GM23248 (cell line): ENCODE measurements around the gene MGST3. TPM values are rescaled to one million over a fixed set of nuclear protein-coding genes. Genes with fewer than 3 reads are reported as not detected.
A peak's percentile ranks its signal among the peaks of the same experiment; 100 is the strongest.
"Not testable (repeated sequence)": the region's sequence is repeated elsewhere in the genome, so short reads cannot be mapped to it uniquely, and the experiment has no call there.

Experiments
- DNase-seq: peaks from one replicate; pipeline ENCODE4 v3.0.0-alpha.2; 2015
- H2AFZ ChIP-seq: fragments of 200-600 bp; sonication (generic); 2 replicates; pipeline ENCODE4 v1.6.1; 2016; ENCODE audit warnings: antibody characterized with exemption
- H3F3A ChIP-seq: fragments of 200-600 bp; sonication (generic); 2 replicates; pipeline ENCODE4 v1.6.1; 2016; ENCODE audit warnings: mild to moderate bottlenecking, antibody characterized with exemption, mixed run types; ENCODE audit not compliant: insufficient read depth
- H3K27ac ChIP-seq: fragments of 200-600 bp; sonication (generic); 2 replicates; pipeline ENCODE4 v1.5.1; 2016; ENCODE audit warnings: mild to moderate bottlenecking
- H3K27me3 ChIP-seq: fragments of 200-600 bp; sonication (generic); replicated peaks from 2 replicates; pipeline ENCODE4 v1.6.1; 2016; ENCODE audit warnings: mild to moderate bottlenecking; ENCODE audit not compliant: insufficient read depth
- H3K36me3 ChIP-seq: fragments of 200-600 bp; sonication (generic); 2 replicates; pipeline ENCODE4 v1.6.1; 2016; ENCODE audit warnings: low read depth, mild to moderate bottlenecking
- H3K4me1 ChIP-seq: fragments of 200-600 bp; sonication (generic); 2 replicates; pipeline ENCODE4 v1.6.1; 2016; ENCODE audit warnings: mild to moderate bottlenecking; ENCODE audit not compliant: insufficient read depth
- H3K4me2 ChIP-seq: fragments of 200-600 bp; sonication (generic); one replicate; pipeline ENCODE4 v1.6.1; 2016; ENCODE audit warnings: mild to moderate bottlenecking; ENCODE audit not compliant: unreplicated experiment
- H3K4me3 ChIP-seq: fragments of 200-600 bp; sonication (generic); 2 replicates; pipeline ENCODE4 v1.5.1; 2016; ENCODE audit warnings: mild to moderate bottlenecking
- H3K79me2 ChIP-seq: fragments of 200-600 bp; sonication (generic); 2 replicates; pipeline ENCODE4 v1.6.1; 2016; ENCODE audit warnings: mild to moderate bottlenecking; ENCODE audit not compliant: insufficient read depth
- H3K9ac ChIP-seq: fragments of 200-600 bp; sonication (generic); 2 replicates; pipeline ENCODE4 v1.6.1; 2016; ENCODE audit warnings: mild to moderate bottlenecking
- H3K9me2 ChIP-seq: fragments of 200-600 bp; sonication (generic); 2 replicates; pipeline ENCODE4 v1.6.1; 2016; ENCODE audit warnings: mixed run types, mild to moderate bottlenecking, moderate library complexity; ENCODE audit not compliant: insufficient read depth
- H3K9me3 ChIP-seq: fragments of 200-600 bp; sonication (generic); one replicate; pipeline ENCODE4 v1.6.1; 2017; ENCODE audit warnings: low read depth
- H4K20me1 ChIP-seq: fragments of 200-600 bp; sonication (generic); 2 replicates; pipeline ENCODE4 v1.6.0; 2016; ENCODE audit not compliant: insufficient read depth
- EZH2 ChIP-seq: fragments of 200-600 bp; sonication (generic); IDR thresholded peaks from 2 replicates; pipeline ENCODE4 v1.6.1; 2018; ENCODE audit warnings: antibody characterized with exemption, mild to moderate bottlenecking; ENCODE audit not compliant: insufficient read depth, poor library complexity, severe bottlenecking
- EZH2phosphoT487 ChIP-seq: fragments of 200-600 bp; sonication (generic); IDR thresholded peaks from 2 replicates; pipeline ENCODE4 v1.6.1; 2018; ENCODE audit warnings: antibody characterized with exemption, moderate library complexity, mild to moderate bottlenecking, low read depth; ENCODE audit not compliant: insufficient read depth
- WGBS, 2 experiments: methylation state at CpG; one replicate each; pipeline ENCODE4 v1.1.6; 2015 to 2017; ENCODE audit warnings: low lambda C conversion rate in 2 of 2, low coverage in 1 of 2; ENCODE audit errors: missing lambda C conversion rate in 2 of 2; 5-methylcytosine and 5-hydroxymethylcytosine counted together
- in situ Hi-C: fragments of 300-500 bp; cut with MboI; formaldehyde crosslinking; loops from 2 replicates; pipeline ENCODE4 v1.15.0; 2020
- polyA plus RNA-seq: library from polyadenylated mRNA; unstranded; fragments of >200 nt; fragmentation: Nextera tagmentation; extraction: Ambion mirVana; gene quantifications from 2 replicates; pipeline ENCODE4 v1.2.1, GENCODE V29; 2016
- total RNA-seq: library from RNA; depleted of rRNA; stranded (reverse); fragments of >200 nt; shearing (Covaris generic); gene quantifications from 2 replicates; pipeline ENCODE4 v1.2.3, GENCODE V29; 2014; rRNA removed

The MGST3 gene
- total RNA-seq (165 and 186 TPM in 2 replicates), polyA plus RNA-seq (383 and 389 TPM in 2 replicates)

DNA sequence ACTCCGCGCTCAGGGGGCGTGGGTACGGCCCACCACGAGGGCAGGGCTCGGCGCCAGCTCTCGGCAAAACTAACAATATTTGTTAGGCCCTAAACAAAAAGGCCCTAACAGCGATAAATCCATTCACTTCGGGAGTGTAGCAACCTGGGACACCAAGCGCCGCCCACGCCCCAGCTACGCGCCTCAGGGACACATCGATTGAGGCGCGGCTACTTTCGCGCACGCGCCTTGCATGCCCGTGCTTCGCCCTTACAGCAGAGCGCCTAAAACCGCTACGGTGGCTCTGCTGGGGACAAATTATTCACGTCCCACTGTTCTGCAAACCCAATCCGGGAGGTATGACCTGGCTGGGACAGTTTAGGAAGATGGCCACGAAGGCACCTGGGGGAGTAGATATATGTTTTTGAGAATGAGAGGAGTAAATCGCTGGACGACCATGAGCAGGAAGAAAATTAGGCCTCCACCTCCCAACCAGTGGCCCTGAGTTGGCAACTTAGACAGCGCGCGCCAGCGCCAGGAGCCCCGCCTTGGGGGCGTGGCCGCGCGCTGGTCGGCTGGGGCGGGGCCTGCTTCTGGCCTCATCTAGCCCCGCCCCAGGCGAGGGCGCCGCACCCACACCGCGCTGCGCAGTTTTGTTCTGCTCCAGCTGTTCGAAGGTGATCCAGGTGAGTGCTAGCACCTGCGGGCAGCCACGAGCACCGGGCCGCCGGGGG, at the start of gene MGST3:
Gene MGST3, plus strand, starts transcription at position 606 of the 713 bp plus-strand sequence. CDS start 18,614 bp downstream, outside the sequence.
- Histone ChIP-seq H3K4me1 (peaks cover 31% of the 10 kb centered on the region), H3K36me3 (no peaks in the 10 kb centered on the region), H3K9ac (peak within 1 kb of the TSS; percentile 97), H3K27ac (peak within 1 kb of the TSS; percentile 91), H3F3A (peaks cover 24% of the 10 kb centered on the region), H3K9me2 (no peaks in the 10 kb centered on the region), H3K79me2 (peaks cover 42% of the 10 kb centered on the region), H3K27me3 (no peaks in the 10 kb centered on the region), H4K20me1 (no peaks in the 10 kb centered on the region), H2AFZ (peak within 1 kb of the TSS; percentile 93), H3K9me3 (no peaks in the 10 kb centered on the region), H3K4me2 (peak within 1 kb of the TSS; percentile 96), H3K4me3 (peak within 1 kb of the TSS; percentile 98)
- TF ChIP-seq EZH2, result no peak
- no peak for TF ChIP-seq EZH2phosphoT487
- DNase-seq, result peak; percentile 99
- WGBS, 2 experiments, result 1% methylated on average over 55 of the region's 56 CpGs
- in situ Hi-C loops, result no loop called here

DNA sequence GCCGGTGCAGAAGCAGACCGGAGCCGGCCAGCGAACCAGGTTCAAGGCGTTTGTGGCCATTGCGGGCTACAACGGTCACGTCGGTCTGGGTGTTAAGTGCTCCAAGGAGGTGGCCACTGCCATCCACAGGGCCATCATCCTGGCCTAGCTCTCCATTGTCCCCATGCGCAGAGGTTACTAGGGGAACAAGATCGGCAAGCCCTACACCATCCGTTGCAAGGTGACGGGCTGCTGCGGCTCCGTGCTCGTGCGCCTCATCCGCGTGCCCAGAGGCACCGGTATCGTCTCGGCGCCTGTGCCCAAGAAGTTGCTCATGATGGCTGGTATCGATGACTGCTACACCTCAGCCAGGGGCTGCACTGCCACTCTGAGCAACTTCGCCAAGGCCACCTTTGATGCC, 49.1 kb upstream of the MGST3 start:
- Histone ChIP-seq H3K36me3 (no peaks in the 10 kb centered on the region), H3K4me1 (no peaks in the 10 kb centered on the region), H3F3A (no peaks in the 10 kb centered on the region), H3K4me2 (no peak overlapping the region), H3K9me2 (no peaks in the 10 kb centered on the region), H3K9me3 (no peaks in the 10 kb centered on the region), H3K4me3 (no peak overlapping the region), H3K9ac (no peak overlapping the region), H3K27me3 (peaks cover 9% of the 10 kb centered on the region), H3K27ac (no peak overlapping the region), H2AFZ (no peak overlapping the region), H4K20me1 (no peaks in the 10 kb centered on the region), H3K79me2 (no peaks in the 10 kb centered on the region)
- WGBS, 2 experiments, result 94 to 95% methylated on average over 25 of the region's 25 CpGs
- no peak for TF ChIP-seq EZH2
- TF ChIP-seq EZH2phosphoT487, result no peak
- DNase-seq, result no peak
- in situ Hi-C loops, result no loop called here

GRCh38 chr1:165586398-165586797, 44.6 kb upstream of the MGST3 start:
- H3F3A ChIP-seq, result no peaks in the 10 kb centered on the region
- DNase-seq, result no peak
- H3K79me2 ChIP-seq, result no peaks in the 10 kb centered on the region
- H3K27me3 ChIP-seq, result peaks cover 42% of the 10 kb centered on the region
- in situ Hi-C loops, result no loop called here
- no peak overlapping the region for H3K27ac ChIP-seq
- H3K4me2 ChIP-seq, result no peak overlapping the region
- H3K4me3 ChIP-seq, result no peak overlapping the region
- TF ChIP-seq EZH2, result no peak
- TF ChIP-seq EZH2phosphoT487, result no peak
- whole genome bisulfite sequencing, 2 experiments, result 28 to 34% methylated on average over 3 of the region's 3 CpGs
- H2AFZ ChIP-seq, result no peak overlapping the region
- H3K9me2 ChIP-seq, result no peaks in the 10 kb centered on the region
- no peaks in the 10 kb centered on the region for H4K20me1 ChIP-seq
- no peak overlapping the region for H3K9ac ChIP-seq
- H3K4me1 ChIP-seq, result no peaks in the 10 kb centered on the region
- H3K9me3 ChIP-seq, result no peaks in the 10 kb centered on the region
- no peaks in the 10 kb centered on the region for H3K36me3 ChIP-seq

GRCh38 chr1:165591391-165591790, 39.6 kb upstream of the MGST3 start:
- not testable (repeated sequence) for H3K36me3 ChIP-seq, H3K4me2 ChIP-seq, H3K9ac ChIP-seq, H3K27ac ChIP-seq, H3K4me1 ChIP-seq, DNase-seq, H3K79me2 ChIP-seq, H4K20me1 ChIP-seq, H2AFZ ChIP-seq, H3K9me2 ChIP-seq, H3F3A ChIP-seq, H3K9me3 ChIP-seq, H3K4me3 ChIP-seq
- peaks cover 57% of the 10 kb centered on the region for H3K27me3 ChIP-seq
- WGBS, 2 experiments, result 75 to 85% methylated on average over 4 of the region's 4 CpGs
- in situ Hi-C loops, result loop anchor here (5.0 kb wide), 1 partner anchor 189 kb away; no protein-coding TSS in a partner anchor
